HG03039 (cell line): Measurements from ENCODE around the gene CAVIN3.

Source experiments
- ATAC-seq: cut with Tn5 transposase; IDR thresholded peaks from one replicate; pipeline ENCODE4 v1.9.1; 2021; ENCODE audit warnings: mild to moderate bottlenecking, moderate library complexity; ENCODE audit not compliant: unreplicated experiment

The CAVIN3 gene

GRCh38 chr11:6273188-6273587 is 47.1 kb downstream of the CAVIN3 start:
- no peak for ATAC-seq

GRCh38 chr11:6271598-6271997 is 48.7 kb downstream of the CAVIN3 start:
- ATAC-seq: no peak

- no peak for ATAC-seq
Observed at GRCh38 chr11:6270584-6271246, 49.6 kb downstream of the CAVIN3 start.

- no peak for ATAC-seq
Observed at GRCh38 chr11:6269994-6270393, 50.3 kb downstream of the CAVIN3 start.
